A549 (cell line): Measurements from ENCODE around the gene ERN1.

ENCODE experiments used
- EP300 ChIP-seq, 2 experiments: fragments of >200 bp; sonication (Bioruptor Twin); formaldehyde crosslinking; IDR thresholded peaks; 2 replicates in 1 of 2; 3 replicates in 1 of 2; pipeline ENCODE4 v1.6.1; 2016 to 2017
- KDM5A ChIP-seq: fragments of 200-600 bp; sonication (generic); IDR thresholded peaks from 2 replicates; pipeline ENCODE4 v1.6.1; 2016; ENCODE audit warnings: antibody characterized with exemption, mild to moderate bottlenecking
- NPAS2 ChIP-seq: fragments of 250-450 bp; sonication (Bioruptor Pico); IDR thresholded peaks from 2 replicates; pipeline ENCODE4 v1.8.0; 2022; ENCODE audit warnings: mild to moderate bottlenecking, moderate library complexity, borderline replicate concordance
- POLR2A ChIP-seq: IDR thresholded peaks from 2 replicates; pipeline ENCODE4 v1.6.1; 2012; ENCODE audit warnings: mild to moderate bottlenecking, low read length
- RCOR1 ChIP-seq: fragments of 150-350 bp; IDR thresholded peaks from 2 replicates; pipeline ENCODE4 v1.6.1; 2014; ENCODE audit warnings: antibody characterized with exemption, low read length, low read depth
- RFX5 ChIP-seq: fragments of 450-650 bp; IDR thresholded peaks from 2 replicates; pipeline ENCODE4 v1.7.1; 2014; ENCODE audit warnings: antibody characterized with exemption, mild to moderate bottlenecking, moderate library complexity
- TF ChIP-seq, protein P1 (sequence below): fragments of 200-600 bp; sonication (generic); IDR thresholded peaks from 2 replicates; pipeline ENCODE4 v1.6.1; 2016; ENCODE audit warnings: antibody characterized with exemption, mild to moderate bottlenecking, moderate library complexity

DNA sequence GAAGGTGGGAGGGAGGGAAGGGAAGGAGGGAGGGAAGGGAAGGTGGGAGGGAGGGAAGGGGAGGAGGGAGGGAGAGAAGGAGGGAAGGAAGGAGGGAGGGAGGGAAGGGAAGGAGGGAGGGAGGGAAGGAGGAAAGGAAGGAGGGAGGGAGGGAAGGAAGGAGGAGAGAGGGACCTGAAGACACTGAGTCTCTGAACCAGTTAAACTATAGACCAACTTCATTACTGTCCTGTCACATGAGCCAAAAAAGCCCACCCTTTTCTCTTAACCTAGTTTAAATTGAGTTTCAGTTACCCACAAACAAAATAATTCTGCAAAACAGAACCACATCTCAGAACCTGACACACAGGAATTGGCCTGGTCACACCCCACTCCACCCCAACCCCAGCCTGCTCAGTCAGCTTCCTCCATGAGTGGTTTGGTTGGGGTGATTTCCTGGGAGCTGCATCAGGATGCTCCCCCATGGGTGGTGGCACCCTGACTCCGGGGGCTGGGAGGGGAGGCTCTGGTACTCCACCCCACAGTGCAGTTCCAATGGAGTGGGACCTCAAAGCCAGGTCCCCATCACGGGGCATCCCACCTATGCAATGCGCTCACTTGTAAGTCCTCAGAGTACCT, 136.5 kb downstream of the ERN1 start:
- TF ChIP-seq KDM5A = no peak
- TF ChIP-seq EP300 (IDR thresholded peaks at IDR 0.05) = no peak
- TF ChIP-seq NPAS2 = no peak
- no peak for TF ChIP-seq RCOR1
- no peak for TF ChIP-seq POLR2A
- TF ChIP-seq, protein P1, sequence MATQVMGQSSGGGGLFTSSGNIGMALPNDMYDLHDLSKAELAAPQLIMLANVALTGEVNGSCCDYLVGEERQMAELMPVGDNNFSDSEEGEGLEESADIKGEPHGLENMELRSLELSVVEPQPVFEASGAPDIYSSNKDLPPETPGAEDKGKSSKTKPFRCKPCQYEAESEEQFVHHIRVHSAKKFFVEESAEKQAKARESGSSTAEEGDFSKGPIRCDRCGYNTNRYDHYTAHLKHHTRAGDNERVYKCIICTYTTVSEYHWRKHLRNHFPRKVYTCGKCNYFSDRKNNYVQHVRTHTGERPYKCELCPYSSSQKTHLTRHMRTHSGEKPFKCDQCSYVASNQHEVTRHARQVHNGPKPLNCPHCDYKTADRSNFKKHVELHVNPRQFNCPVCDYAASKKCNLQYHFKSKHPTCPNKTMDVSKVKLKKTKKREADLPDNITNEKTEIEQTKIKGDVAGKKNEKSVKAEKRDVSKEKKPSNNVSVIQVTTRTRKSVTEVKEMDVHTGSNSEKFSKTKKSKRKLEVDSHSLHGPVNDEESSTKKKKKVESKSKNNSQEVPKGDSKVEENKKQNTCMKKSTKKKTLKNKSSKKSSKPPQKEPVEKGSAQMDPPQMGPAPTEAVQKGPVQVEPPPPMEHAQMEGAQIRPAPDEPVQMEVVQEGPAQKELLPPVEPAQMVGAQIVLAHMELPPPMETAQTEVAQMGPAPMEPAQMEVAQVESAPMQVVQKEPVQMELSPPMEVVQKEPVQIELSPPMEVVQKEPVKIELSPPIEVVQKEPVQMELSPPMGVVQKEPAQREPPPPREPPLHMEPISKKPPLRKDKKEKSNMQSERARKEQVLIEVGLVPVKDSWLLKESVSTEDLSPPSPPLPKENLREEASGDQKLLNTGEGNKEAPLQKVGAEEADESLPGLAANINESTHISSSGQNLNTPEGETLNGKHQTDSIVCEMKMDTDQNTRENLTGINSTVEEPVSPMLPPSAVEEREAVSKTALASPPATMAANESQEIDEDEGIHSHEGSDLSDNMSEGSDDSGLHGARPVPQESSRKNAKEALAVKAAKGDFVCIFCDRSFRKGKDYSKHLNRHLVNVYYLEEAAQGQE = no peak
- no peak for TF ChIP-seq RFX5
